Ovary (tissue), 9 donors: Measurements from ENCODE around the gene MLN. TPM values are rescaled to one million over a fixed set of nuclear protein-coding genes. Genes with fewer than 3 reads are reported as not detected.

Experiments used
- DNase-seq, 5 donors: peaks; one replicate each; pipeline ENCODE4 v3.0.0-alpha.2; 2019 to 2020
- H3K27ac ChIP-seq, 2 donors: fragments of 200-600 bp; one replicate each; pipeline versions ENCODE4 v1.5.1 to v1.8.0; 2019 to 2022
- H3K27me3 ChIP-seq: fragments of 200-600 bp; one replicate; pipeline ENCODE4 v1.8.0; 2022
- H3K36me3 ChIP-seq: fragments of 200-600 bp; sonication (generic); one replicate; pipeline ENCODE4 v1.5.1; 2019
- H3K4me1 ChIP-seq: one replicate; pipeline ENCODE4 v1.8.1; 2013; ENCODE audit warnings: mild to moderate bottlenecking, moderate library complexity; ENCODE audit not compliant: insufficient read depth
- H3K4me3 ChIP-seq: fragments of 200-600 bp; sonication (generic); one replicate; pipeline ENCODE4 v1.5.1; 2017
- H3K9me3 ChIP-seq, 2 donors: fragments of 200-600 bp in 1 of 2; sonication (generic) in 1 of 2; one replicate each; pipeline versions ENCODE4 v1.5.1 to v1.8.1; 2013 to 2019; ENCODE audit warnings: mild to moderate bottlenecking in 1 of 2, moderate library complexity in 1 of 2
- EP300 ChIP-seq: sonication (generic); formaldehyde crosslinking; IDR thresholded peaks from one replicate; pipeline ENCODE4 v1.6.1; 2017; ENCODE audit warnings: antibody characterized with exemption
- POLR2A ChIP-seq: fragments of 450-650 bp; IDR thresholded peaks from one replicate; pipeline ENCODE4 v1.6.1; 2017; ENCODE audit warnings: antibody characterized with exemption, mild to moderate bottlenecking, moderate library complexity
- WGBS, 3 donors: extraction: QIAGEN DNeasy Blood & Tissue Kit in 1 of 3; methylation state at CpG; one replicate each; pipeline versions ENCODE4 v1.1.5 to v1.1.7; 2013 to 2017; 5-methylcytosine and 5-hydroxymethylcytosine counted together
- intact Hi-C, 4 donors: fragments of 100-400 bp; cut with DNase I; formaldehyde crosslinking; loops; one replicate each; pipeline versions ENCODE4 v1.11.0 to v1.15.1; 2022 to 2023
- polyA plus RNA-seq, 2 donors: library from polyadenylated mRNA; stranded (reverse); fragments of 200-250 nt in 1 of 2; fragments of 350-450 nt in 1 of 2; fragmentation: Illumina TruSeq in 1 of 2; extraction: RNeasy Lipid Tissue Mini Kit (QIAGEN cat#74804) in 1 of 2; gene quantifications; one replicate each; pipeline ENCODE4 v1.2.3, GENCODE V29; 2013 to 2014
- total RNA-seq, 7 donors: library from RNA; depleted of rRNA in 2 of 7; stranded (reverse); fragments of >200 nt in 2 of 7; fragmentation: NEBNext Ultra II Directional in 3 of 7; extraction: Animal tissue kit (Norgen Biotek cat#: 25700) in 3 of 7; gene quantifications; one replicate each; pipeline versions ENCODE4 v1.1.0 to v1.2.4, GENCODE V29; 2016 to 2023
- TF ChIP-seq, protein P1 (sequence below), 3 donors: fragments of 450-650 bp in 2 of 3; fragments of 200-600 bp in 1 of 3; IDR thresholded peaks; one replicate each; pipeline versions ENCODE4 v1.5.1 to v1.8.0; 2016 to 2022; ENCODE audit warnings: antibody characterized with exemption in 3 of 3, mild to moderate bottlenecking in 1 of 3
- donor health status: DM: no; HTN: no; CAD: no; lungs with moderate emphysema.
- donor health status: DM: no; HTN: no; CAD: no.
- donor health status: Bipolar disorder and iron deficiency.
- donor health status: DM: yes; HTN: yes; CAD: no.
- donor health status: DM: no; HTN: no; CAD: no.
- donor health status: DM: yes; HTN: yes; CAD: no.

The MLN gene
- total and polyA plus RNA-seq, 9 donors: not detected

DNA sequence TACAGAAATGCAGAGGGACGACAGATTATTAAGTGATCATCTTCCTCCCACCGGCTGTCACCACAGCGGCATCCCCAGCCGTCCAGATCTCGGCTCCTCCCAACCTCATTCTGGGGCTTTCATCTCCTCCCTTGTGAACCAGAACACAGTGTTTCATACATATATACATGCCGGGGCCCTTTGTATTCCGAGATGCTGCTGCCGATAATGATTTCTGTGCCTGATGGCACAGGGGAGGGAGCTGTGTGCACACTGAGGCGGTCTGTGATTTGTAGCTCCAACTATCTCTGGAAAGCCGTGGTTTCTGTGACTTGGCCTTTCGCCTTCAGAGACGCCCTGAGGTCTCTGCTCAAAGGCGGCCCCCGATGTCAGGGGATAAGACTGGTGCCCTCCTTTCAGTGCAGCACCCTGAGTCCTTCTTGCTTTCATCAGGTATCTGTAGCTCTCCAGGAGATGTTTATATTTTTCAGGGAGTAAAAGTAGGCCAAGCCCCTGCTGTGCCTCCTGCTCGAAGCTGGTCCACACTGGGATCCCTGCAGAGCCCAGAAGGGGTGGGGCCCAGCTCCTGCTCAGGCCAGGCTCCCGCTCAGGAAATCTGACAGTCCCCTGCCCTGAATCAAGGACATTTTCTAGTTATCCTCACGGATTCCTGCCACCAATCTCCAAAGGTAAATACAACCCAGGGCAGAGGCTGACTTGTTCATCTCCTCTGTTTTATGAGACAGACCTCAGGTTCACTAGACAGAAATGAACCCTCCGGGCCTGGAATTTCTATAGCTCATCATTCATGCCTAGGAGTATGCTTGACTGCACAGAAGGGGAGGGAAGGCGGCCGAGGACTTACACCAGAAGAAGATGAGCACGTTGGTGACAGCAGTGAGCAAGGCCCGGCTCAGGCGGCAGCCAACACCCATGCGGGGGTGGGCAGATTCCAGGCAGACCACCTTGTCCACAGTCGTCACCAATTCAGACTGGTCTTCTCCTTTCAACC lies 26.1 kb downstream of the MLN start:
- H3K36me3 ChIP-seq: no peaks in the 10 kb centered on the region
- intact Hi-C loops: loop anchor here in 1 of 4 donors (10.0 kb wide), 1 partner anchor 377 kb away; no protein-coding TSS in a partner anchor
- H3K27me3 ChIP-seq: no peaks in the 10 kb centered on the region
- no peak overlapping the region for H3K4me3 ChIP-seq
- TF ChIP-seq POLR2A (no peak), EP300 (no peak)
- TF ChIP-seq, protein P1, sequence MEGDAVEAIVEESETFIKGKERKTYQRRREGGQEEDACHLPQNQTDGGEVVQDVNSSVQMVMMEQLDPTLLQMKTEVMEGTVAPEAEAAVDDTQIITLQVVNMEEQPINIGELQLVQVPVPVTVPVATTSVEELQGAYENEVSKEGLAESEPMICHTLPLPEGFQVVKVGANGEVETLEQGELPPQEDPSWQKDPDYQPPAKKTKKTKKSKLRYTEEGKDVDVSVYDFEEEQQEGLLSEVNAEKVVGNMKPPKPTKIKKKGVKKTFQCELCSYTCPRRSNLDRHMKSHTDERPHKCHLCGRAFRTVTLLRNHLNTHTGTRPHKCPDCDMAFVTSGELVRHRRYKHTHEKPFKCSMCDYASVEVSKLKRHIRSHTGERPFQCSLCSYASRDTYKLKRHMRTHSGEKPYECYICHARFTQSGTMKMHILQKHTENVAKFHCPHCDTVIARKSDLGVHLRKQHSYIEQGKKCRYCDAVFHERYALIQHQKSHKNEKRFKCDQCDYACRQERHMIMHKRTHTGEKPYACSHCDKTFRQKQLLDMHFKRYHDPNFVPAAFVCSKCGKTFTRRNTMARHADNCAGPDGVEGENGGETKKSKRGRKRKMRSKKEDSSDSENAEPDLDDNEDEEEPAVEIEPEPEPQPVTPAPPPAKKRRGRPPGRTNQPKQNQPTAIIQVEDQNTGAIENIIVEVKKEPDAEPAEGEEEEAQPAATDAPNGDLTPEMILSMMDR (IDR thresholded peaks at IDR 0.05): no peak
- WGBS, 3 donors: 83 to 85% (median 84%) methylated on average over 25 of the region's 25 CpGs
- DNase-seq: no peak
- no peak overlapping the region for H3K27ac ChIP-seq
- no peaks in the 10 kb centered on the region for H3K9me3 ChIP-seq
- H3K4me1 ChIP-seq: no peaks in the 10 kb centered on the region

DNA sequence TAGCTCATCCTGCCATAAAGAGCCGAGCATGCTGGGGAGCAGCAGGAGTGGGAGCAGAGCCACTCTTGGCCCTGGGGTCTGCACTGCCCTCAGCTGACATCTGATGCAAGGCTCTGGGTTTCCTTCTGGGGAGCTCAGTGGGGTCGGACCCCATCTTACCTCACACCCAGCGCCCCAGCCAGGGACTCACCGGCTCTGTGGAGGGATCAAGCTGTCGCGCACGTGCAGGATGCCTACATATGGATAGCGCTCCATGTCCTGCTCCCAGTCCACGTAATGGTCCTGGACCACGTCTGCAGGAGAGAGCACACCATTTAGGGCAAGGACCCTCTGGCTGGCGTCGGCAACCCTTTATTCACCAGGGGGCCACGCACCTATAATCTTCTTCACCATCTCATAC lies 27.0 kb downstream of the MLN start:
- Histone ChIP-seq H3K27ac (no peak overlapping the region), H3K4me1 (peaks cover 7% of the 10 kb centered on the region), H3K36me3 (no peaks in the 10 kb centered on the region), H3K27me3 (no peaks in the 10 kb centered on the region), H3K4me3 (no peak overlapping the region), H3K9me3 (no peaks in the 10 kb centered on the region)
- intact Hi-C loops: loop anchor here in 1 of 4 donors (10.0 kb wide), 1 partner anchor 378 kb away; no protein-coding TSS in a partner anchor
- TF ChIP-seq, protein P1 (IDR thresholded peaks at IDR 0.05): no peak
- TF ChIP-seq POLR2A: no peak
- TF ChIP-seq EP300: no peak
- DNase-seq: no peak
- WGBS, 3 donors: 88 to 90% (median 88%) methylated on average over 13 of the region's 13 CpGs

DNA sequence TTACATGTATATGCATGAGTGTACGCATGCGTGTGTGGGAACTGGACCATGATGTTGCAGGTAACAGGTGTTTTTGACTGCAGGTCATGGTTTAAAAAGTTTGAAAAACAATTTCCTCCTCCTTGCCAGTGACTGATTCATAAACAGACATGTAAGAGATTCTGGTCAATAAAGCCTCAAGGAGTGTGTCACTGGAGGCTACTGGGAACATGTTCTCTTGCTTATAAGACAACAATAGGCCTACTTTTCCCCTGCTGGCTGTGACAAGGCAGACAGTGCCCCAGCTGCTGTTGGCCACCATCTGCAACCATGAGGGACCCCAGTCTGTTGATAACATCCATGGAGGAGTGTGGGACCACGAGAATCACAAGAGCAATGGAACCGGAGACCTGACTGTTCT lies 27.6 kb downstream of the MLN start:
- intact Hi-C loops: loop anchor here in 1 of 4 donors (10.0 kb wide), 1 partner anchor 379 kb away; no protein-coding TSS in a partner anchor
- no peak overlapping the region for H3K4me3 ChIP-seq
- H3K4me1 ChIP-seq: peaks cover 8% of the 10 kb centered on the region
- no peaks in the 10 kb centered on the region for H3K27me3 ChIP-seq
- no peaks in the 10 kb centered on the region for H3K9me3 ChIP-seq
- no peak overlapping the region for H3K27ac ChIP-seq
- TF ChIP-seq POLR2A: no peak
- TF ChIP-seq, protein P1 (IDR thresholded peaks at IDR 0.05): no peak
- TF ChIP-seq EP300: no peak
- no peaks in the 10 kb centered on the region for H3K36me3 ChIP-seq
- DNase-seq: no peak
- WGBS, 3 donors: 87 to 89% (median 87%) methylated on average over 4 of the region's 4 CpGs

DNA sequence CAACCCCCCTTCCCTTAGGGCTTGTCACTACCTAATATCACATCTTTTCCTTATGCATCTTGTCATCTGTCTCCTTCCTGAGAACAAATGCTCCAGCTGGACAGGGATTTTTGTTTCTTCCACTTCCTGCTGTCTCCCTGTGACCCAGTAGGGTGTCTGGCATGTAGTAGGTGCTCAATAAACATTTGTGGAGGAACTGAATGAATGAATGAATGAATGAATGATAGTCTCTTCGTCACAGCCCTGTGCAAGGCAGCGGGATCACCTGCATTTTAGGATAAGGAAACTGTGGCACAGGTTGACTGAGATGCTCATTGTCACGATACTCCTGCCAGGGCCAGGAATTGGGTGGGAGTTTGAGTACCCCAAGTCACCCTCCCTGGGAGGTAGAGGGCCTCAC lies 29.0 kb downstream of the MLN start:
- 97 to 99% (median 98%) methylated on average over 3 of the region's 3 CpGs for WGBS, 3 donors
- TF ChIP-seq POLR2A (no peak), EP300 (no peak)
- TF ChIP-seq, protein P1 (IDR thresholded peaks at IDR 0.05): no peak
- no peaks in the 10 kb centered on the region for H3K36me3 ChIP-seq
- DNase-seq: no peak
- H3K4me1 ChIP-seq: peaks cover 16% of the 10 kb centered on the region
- H3K4me3 ChIP-seq: no peak overlapping the region
- H3K27me3 ChIP-seq: no peaks in the 10 kb centered on the region
- no peak overlapping the region for H3K27ac ChIP-seq
- H3K9me3 ChIP-seq: no peaks in the 10 kb centered on the region
- intact Hi-C loops: loop anchor here in 1 of 4 donors (10.0 kb wide), 1 partner anchor 380 kb away; no protein-coding TSS in a partner anchor
